ENCODE results near the gene NDRG2.

The NDRG2 gene

GRCh38 chr14:21024585-21025370, at the start of gene NDRG2:
NDRG2 (minus strand) TSS chr14:21025061; CDS start chr14:21023315, 1,746 bp downstream.
- DNase-seq: peak; percentile 72

- DNase-seq: no peak
Observed at GRCh38 chr14:21073921-21074320, 49.1 kb upstream of the NDRG2 start.

DNA sequence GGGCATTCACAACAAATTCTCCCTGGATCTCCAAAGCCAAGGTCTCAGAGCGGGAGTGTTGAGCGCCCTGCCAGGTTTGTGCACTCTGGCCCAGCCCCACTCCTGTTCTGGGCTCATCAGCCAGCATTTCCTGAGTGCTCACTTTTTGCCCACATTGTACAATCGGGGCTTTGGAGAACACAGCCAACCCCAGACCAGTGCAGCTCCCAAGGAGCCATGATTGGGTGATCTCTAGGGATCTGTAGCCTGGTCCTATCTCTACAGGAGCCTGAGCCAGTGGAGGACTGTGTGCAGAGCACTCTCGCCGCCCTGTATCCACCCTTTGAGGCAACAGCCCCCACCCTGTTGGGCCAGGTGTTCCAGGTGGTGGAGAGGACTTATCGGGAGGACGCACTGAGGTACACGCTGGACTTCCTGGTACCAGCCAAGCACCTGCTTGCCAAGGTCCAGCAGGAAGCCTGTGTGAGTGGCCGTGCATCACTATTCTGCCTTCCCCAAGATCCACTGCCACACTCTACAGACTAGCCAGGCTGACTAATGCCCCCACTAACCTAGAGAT, 48.0 kb upstream of the NDRG2 start:
- no peak for DNase-seq

GRCh38 chr14:21072031-21072473, 47.2 kb upstream of the NDRG2 start:
- DNase-seq: no peak

DNA sequence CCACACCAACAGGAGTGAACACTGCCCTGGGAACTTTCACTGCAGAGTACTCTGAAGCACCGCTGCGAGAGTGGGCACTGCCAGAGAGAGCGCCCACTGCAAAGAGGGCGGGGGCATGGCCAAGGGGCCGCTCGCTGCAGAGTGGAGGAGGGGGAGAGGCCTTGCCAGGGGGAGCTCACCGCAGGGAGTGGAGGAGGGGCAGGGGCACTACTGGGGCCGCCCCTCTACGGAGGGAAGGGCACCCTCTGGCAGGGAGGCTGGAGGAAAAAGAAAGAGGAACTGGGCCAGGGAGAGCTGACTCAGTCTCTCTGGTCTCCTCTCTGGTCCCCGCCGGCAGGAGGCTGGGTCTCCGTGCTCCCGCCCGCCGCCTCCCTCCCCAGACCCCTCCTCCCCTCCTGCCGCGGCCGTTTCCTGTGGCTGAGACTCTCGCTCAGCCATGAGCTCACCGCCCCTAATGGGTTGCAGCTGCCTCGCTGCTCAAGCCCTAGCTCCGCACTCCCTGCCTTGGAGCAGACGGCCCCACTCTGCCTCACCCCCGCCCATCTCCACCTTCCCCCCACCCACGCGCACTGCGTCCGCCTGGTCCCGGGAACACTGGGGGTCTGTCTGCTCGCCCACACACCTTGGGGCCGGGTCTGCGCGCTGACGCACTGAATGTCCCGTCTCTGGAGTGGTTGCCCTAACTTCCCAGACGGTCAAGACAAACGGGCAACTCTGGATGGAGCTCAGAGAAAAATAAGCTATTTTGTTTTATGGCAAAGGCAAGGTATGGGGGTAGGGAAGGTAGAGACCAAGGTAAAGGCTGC, 46.6 kb upstream of the NDRG2 start:
- peak; percentile 47 for DNase-seq

- DNase-seq: peak; percentile 11
Observed at GRCh38 chr14:21070610-21071224, 45.9 kb upstream of the NDRG2 start.

- DNase-seq: peak; percentile 30
Observed at GRCh38 chr14:21070083-21070609, 45.3 kb upstream of the NDRG2 start, which contains the start of gene ARHGEF40. ARHGEF40 (plus strand) TSS chr14:21070304; CDS start chr14:21070397, 93 bp downstream.

DNA sequence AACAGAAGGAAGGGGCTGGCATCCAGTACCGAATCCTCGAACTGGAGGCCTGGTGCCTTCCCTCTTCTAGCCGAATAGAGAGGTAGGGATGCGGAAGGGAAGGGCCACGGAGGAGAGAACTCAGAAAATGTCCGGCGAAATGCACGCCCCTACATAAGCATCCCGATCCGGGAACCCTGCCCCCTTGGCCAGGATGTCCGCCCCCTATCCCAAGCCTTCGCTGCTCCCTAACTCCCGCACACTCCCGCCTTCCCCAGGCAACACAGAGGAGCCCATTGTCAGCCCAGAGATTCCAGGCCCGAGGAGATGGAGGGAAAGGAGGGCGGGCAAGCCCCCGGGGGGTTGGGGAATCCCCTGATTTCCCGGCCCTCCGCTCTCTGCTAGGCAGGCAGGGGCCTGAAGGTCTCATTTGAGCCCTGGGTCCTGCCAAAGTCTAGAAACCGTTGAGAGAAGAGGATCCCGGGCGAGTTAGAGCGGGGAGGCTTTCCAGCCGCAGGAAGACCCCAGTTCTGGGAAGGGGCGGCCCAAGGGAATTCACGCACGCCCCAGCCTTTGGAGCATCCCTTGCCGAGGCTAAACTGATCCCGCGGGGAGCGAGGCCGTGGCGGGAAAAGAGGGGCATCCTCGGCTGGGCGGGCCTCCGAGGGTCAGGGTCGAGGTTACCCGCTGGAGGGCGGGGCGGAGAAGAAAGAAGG, 44.7 kb upstream of the NDRG2 start:
- DNase-seq: peak; percentile 9

GRCh38 chr14:21068521-21069387, 43.9 kb upstream of the NDRG2 start:
- peak; percentile 53 for DNase-seq

- no peak for DNase-seq
Observed at GRCh38 chr14:21066882-21067502, 42.1 kb upstream of the NDRG2 start.

DNA sequence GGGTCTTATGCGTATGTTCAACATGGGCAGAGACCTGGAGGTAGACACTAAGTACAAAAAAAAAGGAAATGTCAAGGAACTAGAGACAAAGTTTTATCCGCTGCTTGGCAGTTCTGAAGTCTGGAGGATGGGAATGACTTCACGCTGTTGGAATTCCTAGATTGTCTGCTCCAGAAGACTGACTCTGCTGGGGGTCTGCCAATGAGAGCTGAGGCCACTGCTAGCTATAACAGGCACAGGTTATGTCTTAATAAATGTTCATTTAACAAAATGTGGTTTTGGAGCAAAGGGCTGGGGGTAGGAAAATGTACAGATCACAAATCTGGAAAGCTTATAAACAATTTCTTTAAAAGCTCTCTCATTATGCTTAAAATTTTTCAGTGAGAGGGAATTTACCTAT, 38.6 kb upstream of the NDRG2 start:
- DNase-seq: no peak

GRCh38 chr14:21061347-21061668, 36.4 kb upstream of the NDRG2 start:
- DNase-seq: no peak

DNA sequence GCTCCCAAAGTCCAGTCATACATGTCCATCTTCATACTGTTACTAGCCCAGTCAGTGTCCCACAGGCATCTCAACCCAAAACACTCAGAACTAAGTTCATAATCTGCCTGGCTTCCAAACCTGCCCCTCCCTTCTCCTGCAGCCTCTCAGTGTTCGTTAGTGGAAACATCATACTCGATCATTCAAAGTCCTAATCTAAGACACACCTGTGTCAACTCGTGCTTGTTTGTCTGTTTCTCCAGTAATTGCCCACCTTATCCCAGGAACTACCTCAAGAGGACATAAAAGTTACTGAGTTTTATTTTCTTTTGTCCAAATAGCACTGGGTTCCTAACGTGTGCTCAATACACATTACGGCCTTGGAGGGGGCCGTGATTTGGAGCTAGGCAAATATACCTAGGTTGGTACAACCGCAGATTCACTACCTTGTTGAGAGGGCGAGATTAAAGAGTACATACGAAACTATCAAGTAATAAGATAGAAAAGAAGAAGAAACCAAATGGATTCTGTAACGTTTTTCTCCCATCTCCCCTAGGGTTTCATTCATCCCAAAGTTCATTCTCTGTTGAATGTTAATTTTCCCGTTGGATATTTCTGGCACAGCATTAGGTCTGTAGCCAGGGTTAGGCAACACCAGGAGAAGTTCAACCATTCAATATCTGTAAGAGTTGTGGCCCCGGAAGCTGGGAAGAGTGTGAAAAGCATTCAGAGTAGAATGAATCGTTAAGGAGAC, 35.9 kb upstream of the NDRG2 start:
- DNase-seq: no peak

DNA sequence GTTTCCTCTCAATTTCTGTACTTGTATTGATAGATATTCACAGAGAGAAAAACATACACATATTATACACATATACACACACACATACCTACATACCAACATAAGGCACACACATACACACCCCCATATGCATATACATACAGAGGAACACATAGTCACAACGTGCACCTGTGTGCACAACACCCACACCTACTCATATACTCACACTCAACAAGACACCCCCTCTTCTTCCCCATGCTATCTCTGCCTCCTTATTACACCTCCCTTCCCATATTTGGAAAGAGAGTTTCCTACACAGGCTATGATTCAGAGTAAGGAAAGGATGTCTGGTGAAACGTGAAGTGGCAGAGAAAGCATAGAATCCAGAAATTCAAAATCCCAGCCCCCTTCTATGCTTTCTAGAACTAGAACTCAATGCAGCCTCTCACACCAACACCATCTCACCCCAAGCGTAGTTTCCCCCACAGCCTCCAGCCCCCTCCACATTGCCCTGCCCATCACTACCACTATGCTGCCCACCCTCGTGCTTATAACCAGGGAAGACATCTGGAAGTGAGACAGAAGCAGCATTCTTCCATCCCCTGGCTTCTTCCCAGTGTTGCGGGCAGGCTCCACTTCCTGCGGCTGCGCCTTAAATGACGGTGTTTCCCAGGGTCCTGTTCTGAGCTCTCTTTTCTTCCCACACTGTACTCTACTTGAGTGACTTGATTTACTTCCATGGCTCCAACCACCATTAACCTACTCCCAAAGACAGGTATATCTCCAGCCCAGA, 35.2 kb upstream of the NDRG2 start:
- no peak for DNase-seq

- no peak for DNase-seq
Observed at GRCh38 chr14:21058903-21059302, 34.0 kb upstream of the NDRG2 start.

GRCh38 chr14:21057803-21058675, 33.2 kb upstream of the NDRG2 start, which contains the start of gene RNASE8:
RNASE8 (plus strand) TSS chr14:21057822; CDS start chr14:21057893, 71 bp downstream.
- no peak for DNase-seq

- DNase-seq: no peak
Observed at GRCh38 chr14:21056520-21057163, 31.8 kb upstream of the NDRG2 start.

Measured in activated naive CD4-positive, alpha-beta T cell treated with Interleukin-2 at 50 U/mL for 16 hours (primary cell).